ENCODE results near the gene NTSR1. TPM values are rescaled to one million over a fixed set of nuclear protein-coding genes. Genes with fewer than 3 reads are reported as not detected.

NTSR1 gene
- total and polyA plus RNA-seq, 2 of the 13 experiments (the other 11 are each of a cell fraction or from before 2014, with no cell fraction given): 0.09 to 0.12 TPM

- TF ChIP-seq ZNF670 (CRISPR knock-in tag; IDR thresholded peaks at IDR 0.05; ENCODE audit: borderline replicate concordance): 0 out of 2 replicates have a peak, but pooled peaks have one; percentile 23
- TF ChIP-seq TAF15 (IDR thresholded peaks at IDR 0.05; ENCODE audit: low read depth, low read length, poor library complexity, severe bottlenecking): no peak
- peak; percentile 68; the same call in 1 of the 2 replicates for TF ChIP-seq ZNF83 (CRISPR knock-in tag; IDR thresholded peaks at IDR 0.05; ENCODE audit: borderline replicate concordance)
- TF ChIP-seq MBNL3 (CRISPR knock-in tag; conservative IDR thresholded peaks at IDR 0.05): no peak
- TF ChIP-seq ZNF33B (CRISPR knock-in tag; IDR thresholded peaks at IDR 0.05): peak; percentile 92; the same call in 1 of the 2 replicates
- no peak for TF ChIP-seq HNRNPLL (IDR thresholded peaks at IDR 0.05; ENCODE audit: low read depth, low read length, poor library complexity, severe bottlenecking)
- no peak for TF ChIP-seq HMGA1 (CRISPR knock-in tag; conservative IDR thresholded peaks at IDR 0.05)
- no peak for TF ChIP-seq TCF12 (IDR thresholded peaks at IDR 0.05)
- TF ChIP-seq TCF12 (CRISPR knock-in tag; IDR thresholded peaks at IDR 0.05): no peak
- TF ChIP-seq HOXA3 (CRISPR knock-in tag; IDR thresholded peaks at IDR 0.05): peak; percentile 66; the same call in 1 of the 2 replicates
- TF ChIP-seq ZNF230 (CRISPR knock-in tag; IDR thresholded peaks at IDR 0.05): no peak
- no peak for TF ChIP-seq MATR3 (CRISPR knock-in tag; IDR thresholded peaks at IDR 0.05)
- TF ChIP-seq, protein P1, sequence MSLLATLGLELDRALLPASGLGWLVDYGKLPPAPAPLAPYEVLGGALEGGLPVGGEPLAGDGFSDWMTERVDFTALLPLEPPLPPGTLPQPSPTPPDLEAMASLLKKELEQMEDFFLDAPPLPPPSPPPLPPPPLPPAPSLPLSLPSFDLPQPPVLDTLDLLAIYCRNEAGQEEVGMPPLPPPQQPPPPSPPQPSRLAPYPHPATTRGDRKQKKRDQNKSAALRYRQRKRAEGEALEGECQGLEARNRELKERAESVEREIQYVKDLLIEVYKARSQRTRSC (CRISPR knock-in tag; IDR thresholded peaks at IDR 0.05; ENCODE audit: low read depth): no peak
- no peak for TF ChIP-seq ARNT (IDR thresholded peaks at IDR 0.05)
- TF ChIP-seq SYNCRIP (IDR thresholded peaks at IDR 0.05; ENCODE audit: insufficient read depth, low read depth, low read length): no peak
- TF ChIP-seq, protein P2, sequence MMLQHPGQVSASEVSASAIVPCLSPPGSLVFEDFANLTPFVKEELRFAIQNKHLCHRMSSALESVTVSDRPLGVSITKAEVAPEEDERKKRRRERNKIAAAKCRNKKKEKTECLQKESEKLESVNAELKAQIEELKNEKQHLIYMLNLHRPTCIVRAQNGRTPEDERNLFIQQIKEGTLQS (CRISPR knock-in tag; IDR thresholded peaks at IDR 0.05): no peak
- peak; percentile 53; the same call in 1 of the 2 replicates for TF ChIP-seq MTA1 (CRISPR knock-in tag; IDR thresholded peaks at IDR 0.05; ENCODE audit: borderline replicate concordance)
- TF ChIP-seq THAP11 (CRISPR knock-in tag; IDR thresholded peaks at IDR 0.05): peak; percentile 79
- no peak for TF ChIP-seq SNAPC4 (CRISPR knock-in tag; IDR thresholded peaks at IDR 0.05)
- no peak for TF ChIP-seq GPBP1L1 (CRISPR knock-in tag; IDR thresholded peaks at IDR 0.05)
- TF ChIP-seq HOXA9 (CRISPR knock-in tag; IDR thresholded peaks at IDR 0.05; ENCODE audit: borderline replicate concordance): no peak
- 0 out of 2 replicates have a peak, but pooled peaks have one; percentile 17 for TF ChIP-seq EZH2 (conservative IDR thresholded peaks at IDR 0.05; ENCODE audit: low read depth, low read length)
Measured at GRCh38 chr20:62791301-62792181, 82.9 kb downstream of the NTSR1 start (continued).
